AG09309 (cell line): ENCODE results near the gene SDK1.

Experiments
- DNase-seq: peaks from one replicate; pipeline ENCODE4 v3.0.0-alpha.2; 2010; ENCODE audit warnings: low read depth
- H3K4me3 ChIP-seq: 2 replicates; pipeline ENCODE4 v1.5.1; 2011; ENCODE audit warnings: mild to moderate bottlenecking, low read depth, low read length, moderate library complexity; ENCODE audit not compliant: control insufficient read depth
- TF ChIP-seq, protein P1 (sequence below): IDR thresholded peaks from 2 replicates; pipeline ENCODE4 v1.5.1; 2011; ENCODE audit warnings: mild to moderate bottlenecking, low read depth, low read length, inconsistent platforms; ENCODE audit not compliant: insufficient read depth, control insufficient read depth; ENCODE audit errors: missing control alignments

SDK1 gene

DNA sequence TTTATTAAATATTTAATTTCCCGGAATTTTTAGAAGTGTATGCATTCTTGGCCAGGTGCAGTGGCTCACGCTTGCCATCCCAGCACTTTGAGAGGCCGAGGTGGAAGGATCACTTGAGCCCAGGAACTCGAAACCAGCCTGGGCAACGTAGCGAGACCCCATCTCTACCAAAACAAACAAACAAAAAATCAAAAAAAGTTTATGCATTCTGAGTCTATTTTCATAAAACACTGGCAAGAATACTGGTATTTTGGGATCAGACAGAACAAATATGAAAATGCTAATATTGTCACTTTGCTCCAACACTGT, 940.2 kb downstream of the SDK1 start:
- TF ChIP-seq, protein P1, sequence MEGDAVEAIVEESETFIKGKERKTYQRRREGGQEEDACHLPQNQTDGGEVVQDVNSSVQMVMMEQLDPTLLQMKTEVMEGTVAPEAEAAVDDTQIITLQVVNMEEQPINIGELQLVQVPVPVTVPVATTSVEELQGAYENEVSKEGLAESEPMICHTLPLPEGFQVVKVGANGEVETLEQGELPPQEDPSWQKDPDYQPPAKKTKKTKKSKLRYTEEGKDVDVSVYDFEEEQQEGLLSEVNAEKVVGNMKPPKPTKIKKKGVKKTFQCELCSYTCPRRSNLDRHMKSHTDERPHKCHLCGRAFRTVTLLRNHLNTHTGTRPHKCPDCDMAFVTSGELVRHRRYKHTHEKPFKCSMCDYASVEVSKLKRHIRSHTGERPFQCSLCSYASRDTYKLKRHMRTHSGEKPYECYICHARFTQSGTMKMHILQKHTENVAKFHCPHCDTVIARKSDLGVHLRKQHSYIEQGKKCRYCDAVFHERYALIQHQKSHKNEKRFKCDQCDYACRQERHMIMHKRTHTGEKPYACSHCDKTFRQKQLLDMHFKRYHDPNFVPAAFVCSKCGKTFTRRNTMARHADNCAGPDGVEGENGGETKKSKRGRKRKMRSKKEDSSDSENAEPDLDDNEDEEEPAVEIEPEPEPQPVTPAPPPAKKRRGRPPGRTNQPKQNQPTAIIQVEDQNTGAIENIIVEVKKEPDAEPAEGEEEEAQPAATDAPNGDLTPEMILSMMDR = no peak
- H3K4me3 ChIP-seq = no peak overlapping the region
- DNase-seq = no peak

DNA sequence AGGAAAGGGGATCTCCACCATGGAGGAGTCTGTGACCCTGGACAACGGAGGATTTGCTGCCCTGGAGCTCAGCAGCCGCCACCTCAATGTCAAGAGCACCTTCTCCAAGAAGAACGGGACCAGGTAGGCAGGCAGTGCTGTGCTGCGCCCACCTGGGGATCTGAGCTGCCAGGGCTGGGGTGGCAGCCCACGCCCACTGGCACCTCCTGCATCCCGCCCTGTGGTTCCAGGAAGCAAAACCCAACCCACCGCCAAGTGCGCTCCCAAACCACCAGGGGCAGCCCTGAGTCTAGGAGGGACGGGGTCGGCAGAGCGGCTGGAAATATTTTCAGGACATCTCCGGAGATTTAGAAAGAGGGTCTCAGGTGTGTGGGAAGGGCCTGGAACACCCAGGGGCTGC, 940.7 kb downstream of the SDK1 start:
- DNase-seq = no peak
- TF ChIP-seq, protein P1 = no peak
- no peak overlapping the region for H3K4me3 ChIP-seq

DNA sequence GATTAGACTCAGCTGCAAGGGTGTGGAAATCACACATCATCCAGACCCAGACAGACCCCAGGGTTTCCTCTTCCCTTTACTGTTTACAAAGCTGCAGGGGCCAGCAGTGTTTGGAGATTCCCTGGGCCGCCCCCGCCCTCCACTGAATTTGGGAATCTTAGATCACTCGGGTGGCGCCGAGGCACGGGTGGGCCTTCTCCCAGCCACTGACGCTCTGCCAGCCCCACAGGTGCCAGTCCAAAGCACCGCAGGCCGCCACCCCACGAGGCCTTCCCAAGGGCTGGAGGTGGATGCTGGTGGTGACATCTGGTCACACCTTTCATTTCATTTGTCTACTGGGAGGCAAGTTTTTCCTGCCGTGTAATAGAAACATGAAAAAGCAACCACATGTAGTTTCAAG, 941.7 kb downstream of the SDK1 start:
- H3K4me3 ChIP-seq = no peak overlapping the region
- TF ChIP-seq, protein P1 = no peak
- no peak for DNase-seq

DNA sequence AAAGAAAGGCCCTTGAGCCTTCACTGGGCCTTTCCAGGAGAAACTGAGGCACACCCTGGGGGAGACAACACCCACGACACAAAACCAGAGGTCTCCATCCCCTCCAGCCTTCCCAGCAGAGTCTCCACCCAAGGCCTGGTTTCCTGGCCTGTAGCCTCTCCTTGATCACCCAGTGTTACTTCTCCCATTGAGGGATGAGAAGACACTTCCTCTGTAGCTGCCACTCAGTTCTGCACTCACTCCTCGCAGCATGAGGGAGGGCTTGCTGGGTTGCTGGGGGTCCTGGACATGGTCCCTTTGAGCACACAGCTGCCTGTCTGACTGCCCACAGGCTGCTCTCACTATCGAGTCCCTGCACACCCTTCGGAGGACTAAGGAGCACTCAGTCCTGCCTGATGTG, 943.0 kb downstream of the SDK1 start:
- no peak for DNase-seq
- H3K4me3 ChIP-seq = no peak overlapping the region
- TF ChIP-seq, protein P1 = no peak

DNA sequence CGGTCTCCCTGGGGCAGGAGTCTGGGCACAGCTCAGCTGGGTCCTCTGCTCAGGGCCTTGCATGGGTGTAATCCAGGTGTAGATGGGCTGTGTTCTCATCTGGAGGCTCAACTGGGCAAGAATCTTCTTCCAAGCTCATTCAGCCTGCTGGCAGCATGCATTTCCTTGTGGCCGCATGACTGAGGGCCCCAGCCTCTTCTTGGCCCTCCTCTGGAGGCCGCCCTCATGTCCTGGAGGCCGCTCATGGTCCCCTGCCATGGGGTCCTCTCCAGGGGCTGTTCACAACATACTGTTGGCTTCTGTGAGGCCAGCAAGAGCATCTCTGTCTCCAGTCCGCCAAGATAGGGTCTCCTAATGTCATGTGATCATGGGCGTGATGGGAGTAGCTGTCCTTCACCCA, 943.6 kb downstream of the SDK1 start:
- no peak overlapping the region for H3K4me3 ChIP-seq
- DNase-seq = no peak
- TF ChIP-seq, protein P1 = no peak

DNA sequence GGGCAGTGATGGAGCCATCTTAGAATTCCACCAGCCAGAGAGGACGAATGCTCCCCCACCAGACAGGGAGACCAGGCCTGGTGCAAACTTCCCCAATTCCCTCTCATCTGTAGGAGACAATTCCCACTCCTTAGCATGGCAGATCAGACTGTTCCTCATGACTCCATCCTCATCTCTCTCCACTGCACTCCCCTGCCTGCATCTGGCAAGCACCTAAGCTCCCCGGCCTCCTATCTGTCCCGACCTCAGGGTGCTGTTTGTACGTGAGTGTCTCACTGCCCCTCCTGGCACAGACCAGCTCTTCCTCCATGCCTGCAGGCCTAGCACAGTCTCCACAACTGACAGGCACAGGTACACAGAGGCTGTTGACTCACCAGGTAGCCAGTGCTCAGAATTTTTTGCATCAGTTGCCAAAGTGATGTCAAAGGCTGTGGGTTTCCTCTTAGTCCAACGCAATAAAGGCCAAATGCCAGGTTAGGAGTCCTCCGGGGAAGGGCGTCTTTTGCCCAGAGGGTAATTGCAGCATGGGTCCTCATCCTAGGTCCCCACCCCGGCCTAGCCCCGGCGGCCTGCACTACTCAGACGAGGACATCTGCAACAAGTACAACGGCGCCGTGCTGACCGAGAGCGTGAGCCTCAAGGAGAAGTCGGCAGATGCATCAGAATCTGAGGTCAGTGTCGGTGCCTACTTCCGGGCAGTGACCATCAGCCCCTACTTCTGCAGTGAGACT, 944.2 kb downstream of the SDK1 start:
- no peak for DNase-seq
- TF ChIP-seq, protein P1 = no peak
- no peak overlapping the region for H3K4me3 ChIP-seq

DNA sequence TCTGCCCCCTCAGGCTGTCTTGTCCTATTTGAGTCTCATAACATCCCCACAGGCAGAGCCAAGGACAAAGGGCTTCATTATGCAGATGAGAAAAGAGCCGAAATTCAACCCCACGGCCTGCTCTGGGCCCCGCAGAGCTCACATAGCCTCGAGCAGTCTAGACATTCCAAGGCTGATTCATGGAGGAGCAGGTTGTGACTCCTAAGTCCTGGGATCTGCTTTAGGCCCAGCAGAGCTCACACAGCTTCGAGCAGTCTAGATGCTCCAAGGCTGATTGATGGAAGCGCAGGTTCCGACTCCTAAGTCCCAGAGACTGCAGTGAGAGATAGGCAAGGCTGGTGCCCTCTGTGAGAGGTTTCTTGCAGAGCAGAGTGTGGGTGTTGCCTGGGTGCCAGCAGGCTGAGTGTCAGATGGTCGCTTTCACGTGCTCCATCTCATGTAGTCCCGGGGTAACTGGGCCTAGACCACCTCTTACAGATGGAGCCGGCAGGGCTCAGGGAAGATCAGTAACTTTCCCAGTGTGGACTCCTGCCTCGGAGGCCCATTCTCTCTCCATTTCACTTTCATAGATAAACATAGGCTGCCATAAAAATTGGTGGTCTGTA, 944.9 kb downstream of the SDK1 start:
- TF ChIP-seq, protein P1 = no peak
- no peak overlapping the region for H3K4me3 ChIP-seq
- DNase-seq = no peak
